Body of pancreas (tissue), 4 donors: ENCODE data around the gene CFAP299.

Experiments
- CTCF ChIP-seq, 7 experiments: fragments of 450-650 bp in 4 of 7; fragments of 200-600 bp in 3 of 7; sonication (generic) in 3 of 7; IDR thresholded peaks; one replicate each; pipeline ENCODE4 v1.5.1; 2016 to 2019; ENCODE audit warnings: antibody characterized with exemption in 7 of 7
- POLR2A ChIP-seq, 3 donors: fragments of 450-650 bp; IDR thresholded peaks; one replicate each; pipeline ENCODE4 v1.6.1; 2016; ENCODE audit warnings: antibody characterized with exemption in 3 of 3, mild to moderate bottlenecking in 2 of 3

- no peak for TF ChIP-seq CTCF (IDR thresholded peaks at IDR 0.05)
- no peak for TF ChIP-seq POLR2A (IDR thresholded peaks at IDR 0.05)
These were observed 207.2 kb downstream of the CFAP299 start for GRCh38 chr4:80542747-80543146.
